Measurements from ENCODE around the gene CLTRN. TPM values are rescaled to one million over a fixed set of nuclear protein-coding genes. Genes with fewer than 3 reads are reported as not detected.

CLTRN gene
- total and polyA plus RNA-seq, 8 donors = 0.39 to 3.6 (median 2.4) TPM

DNA sequence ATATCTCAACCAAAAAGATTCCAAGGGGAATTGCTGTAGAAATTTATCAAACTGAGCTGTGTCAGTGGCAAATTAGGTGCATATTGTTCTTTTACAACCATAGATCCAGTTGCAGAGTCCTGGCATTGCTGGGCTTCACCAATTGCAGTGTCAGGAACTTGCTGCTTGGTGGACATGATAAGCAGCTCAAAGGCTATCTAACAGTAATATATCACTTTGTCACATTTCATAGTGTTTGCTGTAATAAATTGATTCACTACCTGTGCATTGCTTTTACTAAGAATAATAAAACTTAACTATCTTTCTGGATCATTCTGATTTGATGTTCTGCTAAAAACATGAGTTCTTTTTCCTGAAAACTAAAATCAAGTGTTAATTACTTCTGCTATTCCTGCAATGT is 33.0 kb downstream of the CLTRN start:
- no peak overlapping the region for H3K4me3 ChIP-seq
- DNase-seq (no peak), ATAC-seq (no peak)
- no peaks in the 10 kb centered on the region for H3K36me3 ChIP-seq
- intact Hi-C loops (cut with DNase I) = no loop called here
- no peaks in the 10 kb centered on the region for H3K4me1 ChIP-seq
- H3K9me3 ChIP-seq = no peaks in the 10 kb centered on the region
- TF ChIP-seq, protein P1, sequence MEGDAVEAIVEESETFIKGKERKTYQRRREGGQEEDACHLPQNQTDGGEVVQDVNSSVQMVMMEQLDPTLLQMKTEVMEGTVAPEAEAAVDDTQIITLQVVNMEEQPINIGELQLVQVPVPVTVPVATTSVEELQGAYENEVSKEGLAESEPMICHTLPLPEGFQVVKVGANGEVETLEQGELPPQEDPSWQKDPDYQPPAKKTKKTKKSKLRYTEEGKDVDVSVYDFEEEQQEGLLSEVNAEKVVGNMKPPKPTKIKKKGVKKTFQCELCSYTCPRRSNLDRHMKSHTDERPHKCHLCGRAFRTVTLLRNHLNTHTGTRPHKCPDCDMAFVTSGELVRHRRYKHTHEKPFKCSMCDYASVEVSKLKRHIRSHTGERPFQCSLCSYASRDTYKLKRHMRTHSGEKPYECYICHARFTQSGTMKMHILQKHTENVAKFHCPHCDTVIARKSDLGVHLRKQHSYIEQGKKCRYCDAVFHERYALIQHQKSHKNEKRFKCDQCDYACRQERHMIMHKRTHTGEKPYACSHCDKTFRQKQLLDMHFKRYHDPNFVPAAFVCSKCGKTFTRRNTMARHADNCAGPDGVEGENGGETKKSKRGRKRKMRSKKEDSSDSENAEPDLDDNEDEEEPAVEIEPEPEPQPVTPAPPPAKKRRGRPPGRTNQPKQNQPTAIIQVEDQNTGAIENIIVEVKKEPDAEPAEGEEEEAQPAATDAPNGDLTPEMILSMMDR (IDR thresholded peaks at IDR 0.05) = no peak
- peaks cover 0 to 10% of the 10 kb centered on the region in 2 donors for H3K27me3 ChIP-seq
- no peak overlapping the region for H3K27ac ChIP-seq

DNA sequence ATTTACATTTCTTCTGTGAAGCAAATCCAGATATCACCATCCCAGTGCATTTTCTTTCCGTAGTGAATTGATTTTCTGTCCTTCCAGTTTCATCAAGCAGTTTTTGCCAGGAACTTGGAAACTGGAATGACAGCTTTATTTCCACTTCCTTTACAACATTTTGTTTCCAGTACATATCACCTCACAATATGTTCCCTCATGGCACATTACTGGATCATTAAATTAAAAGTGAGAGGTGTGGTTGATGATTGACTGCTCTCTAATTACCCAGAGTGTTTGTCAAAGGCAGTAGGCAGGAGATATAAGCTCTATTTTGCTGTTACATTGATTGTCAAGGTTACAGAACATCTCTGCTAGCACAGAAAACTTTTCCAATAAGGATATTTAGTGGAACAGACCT is 41.6 kb downstream of the CLTRN start:
- Histone ChIP-seq H3K4me1 (no peaks in the 10 kb centered on the region), H3K27me3 (peaks cover 0 to 25% of the 10 kb centered on the region in 2 donors), H3K36me3 (no peaks in the 10 kb centered on the region), H3K27ac (no peak overlapping the region), H3K4me3 (no peak overlapping the region), H3K9me3 (no peaks in the 10 kb centered on the region)
- TF ChIP-seq, protein P1 (IDR thresholded peaks at IDR 0.05) = no peak
- intact Hi-C loops (cut with DNase I) = no loop called here
- ATAC-seq (no peak), DNase-seq (no peak)

GRCh38 chrX:15619053-15619755 is 45.4 kb downstream of the CLTRN start:
- Histone ChIP-seq H3K4me1 (no peaks in the 10 kb centered on the region), H3K36me3 (no peaks in the 10 kb centered on the region), H3K9me3 (no peaks in the 10 kb centered on the region), H3K4me3 (no peak overlapping the region), H3K27me3 (peaks cover 0 to 14% of the 10 kb centered on the region in 2 donors), H3K27ac (no peak overlapping the region)
- TF ChIP-seq, protein P1 (IDR thresholded peaks at IDR 0.05) = no peak
- intact Hi-C loops (cut with DNase I) = no loop called here
- ATAC-seq (peak; percentile 78), DNase-seq (no peak)

GRCh38 chrX:15617111-15617510 is 47.5 kb downstream of the CLTRN start:
- H3K27me3 ChIP-seq = peaks cover 0 to 14% of the 10 kb centered on the region in 2 donors
- no peak for ATAC-seq
- intact Hi-C loops (cut with DNase I) = no loop called here
- DNase-seq = no peak
- H3K36me3 ChIP-seq = no peaks in the 10 kb centered on the region
- no peak overlapping the region for H3K27ac ChIP-seq
- H3K9me3 ChIP-seq = no peaks in the 10 kb centered on the region
- no peaks in the 10 kb centered on the region for H3K4me1 ChIP-seq
- H3K4me3 ChIP-seq = no peak overlapping the region
- TF ChIP-seq, protein P1 (IDR thresholded peaks at IDR 0.05) = no peak

GRCh38 chrX:15616531-15616930 is 48.1 kb downstream of the CLTRN start:
- Histone ChIP-seq H3K27me3 (peaks cover 0 to 17% of the 10 kb centered on the region in 2 donors), H3K27ac (no peak overlapping the region), H3K4me1 (no peaks in the 10 kb centered on the region), H3K4me3 (no peak overlapping the region), H3K9me3 (no peaks in the 10 kb centered on the region), H3K36me3 (no peaks in the 10 kb centered on the region)
- DNase-seq (no peak), ATAC-seq (peak; percentile 41)
- TF ChIP-seq, protein P1 (IDR thresholded peaks at IDR 0.05) = no peak
- intact Hi-C loops (cut with DNase I) = no loop called here

Data from left lung (tissue), 10 donors.